ENCODE results near the gene LIPH.

DNA sequence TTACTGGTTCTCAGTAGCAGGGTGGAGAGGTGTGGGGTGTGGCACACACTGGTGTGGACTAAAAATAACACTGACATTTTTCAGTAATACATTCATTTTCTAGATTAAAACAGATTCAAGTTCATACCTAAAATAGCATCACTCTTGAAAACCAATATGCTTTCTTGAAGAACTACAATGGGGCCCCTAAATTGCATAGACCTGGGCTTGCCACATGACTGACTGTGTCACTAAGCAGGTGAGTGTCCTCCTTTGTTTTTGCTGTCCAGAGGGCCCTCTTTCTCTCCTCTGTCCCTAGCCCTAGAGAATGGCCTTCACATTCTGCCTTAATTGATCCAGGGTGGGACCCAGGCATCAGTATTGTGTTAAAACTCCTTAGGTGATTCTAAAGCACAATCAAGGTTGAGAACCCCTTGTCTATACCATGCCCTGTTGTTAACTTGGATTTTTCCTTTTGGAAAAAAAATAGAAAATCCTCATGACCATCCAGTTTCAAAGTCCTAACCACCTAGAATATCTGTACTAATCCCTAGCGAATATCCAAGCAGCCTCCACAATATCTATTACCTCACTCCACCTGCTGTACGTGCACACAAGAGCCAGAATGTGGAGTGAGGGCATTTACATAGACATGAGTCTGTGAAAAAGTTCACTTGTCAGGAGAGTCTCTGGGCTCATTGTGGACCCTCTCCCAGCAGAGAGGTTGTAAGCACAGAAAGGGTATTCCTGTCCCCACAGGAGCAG is 34.8 kb downstream of the LIPH start:
- TF ChIP-seq EZH2 (IDR thresholded peaks at IDR 0.05; ENCODE audit: borderline replicate concordance, insufficient read depth, low read length, poor library complexity, severe bottlenecking) (no peak), RAD21 (conservative IDR thresholded peaks at IDR 0.05) (no peak)
- TF ChIP-seq, protein P1, sequence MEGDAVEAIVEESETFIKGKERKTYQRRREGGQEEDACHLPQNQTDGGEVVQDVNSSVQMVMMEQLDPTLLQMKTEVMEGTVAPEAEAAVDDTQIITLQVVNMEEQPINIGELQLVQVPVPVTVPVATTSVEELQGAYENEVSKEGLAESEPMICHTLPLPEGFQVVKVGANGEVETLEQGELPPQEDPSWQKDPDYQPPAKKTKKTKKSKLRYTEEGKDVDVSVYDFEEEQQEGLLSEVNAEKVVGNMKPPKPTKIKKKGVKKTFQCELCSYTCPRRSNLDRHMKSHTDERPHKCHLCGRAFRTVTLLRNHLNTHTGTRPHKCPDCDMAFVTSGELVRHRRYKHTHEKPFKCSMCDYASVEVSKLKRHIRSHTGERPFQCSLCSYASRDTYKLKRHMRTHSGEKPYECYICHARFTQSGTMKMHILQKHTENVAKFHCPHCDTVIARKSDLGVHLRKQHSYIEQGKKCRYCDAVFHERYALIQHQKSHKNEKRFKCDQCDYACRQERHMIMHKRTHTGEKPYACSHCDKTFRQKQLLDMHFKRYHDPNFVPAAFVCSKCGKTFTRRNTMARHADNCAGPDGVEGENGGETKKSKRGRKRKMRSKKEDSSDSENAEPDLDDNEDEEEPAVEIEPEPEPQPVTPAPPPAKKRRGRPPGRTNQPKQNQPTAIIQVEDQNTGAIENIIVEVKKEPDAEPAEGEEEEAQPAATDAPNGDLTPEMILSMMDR (IDR thresholded peaks at IDR 0.05; ENCODE audit: poor library complexity, severe bottlenecking), result no peak

All from neural cell (in vitro differentiated cells).